GM18909 (cell line): ENCODE data around the gene KIFBP.
"Not testable (repeated sequence)": the region's sequence is repeated elsewhere in the genome, so short reads cannot be mapped to it uniquely, and the experiment has no call there.

Source experiments
- ATAC-seq: cut with Tn5 transposase; IDR thresholded peaks from one replicate; pipeline ENCODE4 v1.9.1; 2021; ENCODE audit warnings: mild to moderate bottlenecking; ENCODE audit not compliant: unreplicated experiment, poor library complexity

KIFBP gene

GRCh38 chr10:68988530-68989316, at the start of gene KIFBP:
TSS of gene KIFBP (plus strand) at chr10:68988803. CDS start at chr10:68988833, 30 bp downstream.
- ATAC-seq = peak; percentile 81

GRCh38 chr10:68938884-68939283, 49.7 kb upstream of the KIFBP start:
- ATAC-seq = no peak

- ATAC-seq = not testable (repeated sequence)
Observed at GRCh38 chr10:68940917-68941316, 47.7 kb upstream of the KIFBP start.

- ATAC-seq = no peak
Observed at GRCh38 chr10:68950598-68950997, 38.0 kb upstream of the KIFBP start.

- no peak for ATAC-seq
Observed at GRCh38 chr10:68954904-68955303, 33.7 kb upstream of the KIFBP start.

GRCh38 chr10:68955355-68955831, 33.2 kb upstream of the KIFBP start:
- ATAC-seq = peak; percentile 15

GRCh38 chr10:68955832-68956532, 32.6 kb upstream of the KIFBP start, which contains the start of gene DDX21:
TSS of gene DDX21 (plus strand) at chr10:68956170. CDS start at chr10:68956226, 56 bp downstream.
- peak; percentile 90 for ATAC-seq

GRCh38 chr10:68957284-68957615, 31.4 kb upstream of the KIFBP start:
- no peak for ATAC-seq

- no peak for ATAC-seq
Observed at GRCh38 chr10:68957654-68958053, 30.9 kb upstream of the KIFBP start.

GRCh38 chr10:68959695-68960527, 28.7 kb upstream of the KIFBP start:
- no peak for ATAC-seq

- no peak for ATAC-seq
Observed at GRCh38 chr10:68963151-68963550, 25.5 kb upstream of the KIFBP start.

GRCh38 chr10:68973975-68974374, 14.6 kb upstream of the KIFBP start:
- no peak for ATAC-seq

GRCh38 chr10:68975936-68976473, 12.6 kb upstream of the KIFBP start:
- ATAC-seq = not testable (repeated sequence)

GRCh38 chr10:68979738-68980137, 8.9 kb upstream of the KIFBP start:
- ATAC-seq = not testable (repeated sequence)

- ATAC-seq = no peak
Observed at GRCh38 chr10:68981074-68981473, 7.5 kb upstream of the KIFBP start.

GRCh38 chr10:68982389-68982788, 6.2 kb upstream of the KIFBP start:
- no peak for ATAC-seq

- ATAC-seq = no peak
Observed at GRCh38 chr10:68987611-68988010, 992 bp upstream of the KIFBP start.

GRCh38 chr10:68989317-68989990, 851 bp downstream of the KIFBP start:
- peak; percentile 6 for ATAC-seq

GRCh38 chr10:68992636-68993440, 4.2 kb downstream of the KIFBP start:
- ATAC-seq = no peak
